ENCODE results near the gene COG7.

DNA sequence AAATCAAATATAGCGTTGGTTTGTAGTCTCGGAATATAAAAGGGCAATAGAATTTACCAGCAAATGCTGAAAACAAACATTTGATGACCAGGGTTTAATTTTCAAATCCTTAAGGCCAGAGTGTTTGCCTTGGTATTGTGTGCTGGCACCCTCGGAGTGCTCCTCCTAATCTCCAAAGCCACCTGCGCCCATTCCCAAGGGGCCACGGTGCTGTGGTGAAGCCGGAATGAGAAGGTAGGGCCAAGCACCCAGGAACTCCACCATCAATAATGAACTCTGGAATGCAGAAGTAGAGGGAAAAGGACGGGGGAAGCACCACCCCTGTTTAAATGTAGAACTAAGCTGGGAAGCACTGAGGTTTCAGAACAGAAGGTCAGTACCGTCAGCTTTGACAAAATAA is 51.9 kb downstream of the COG7 start:
- TF ChIP-seq, protein P1, sequence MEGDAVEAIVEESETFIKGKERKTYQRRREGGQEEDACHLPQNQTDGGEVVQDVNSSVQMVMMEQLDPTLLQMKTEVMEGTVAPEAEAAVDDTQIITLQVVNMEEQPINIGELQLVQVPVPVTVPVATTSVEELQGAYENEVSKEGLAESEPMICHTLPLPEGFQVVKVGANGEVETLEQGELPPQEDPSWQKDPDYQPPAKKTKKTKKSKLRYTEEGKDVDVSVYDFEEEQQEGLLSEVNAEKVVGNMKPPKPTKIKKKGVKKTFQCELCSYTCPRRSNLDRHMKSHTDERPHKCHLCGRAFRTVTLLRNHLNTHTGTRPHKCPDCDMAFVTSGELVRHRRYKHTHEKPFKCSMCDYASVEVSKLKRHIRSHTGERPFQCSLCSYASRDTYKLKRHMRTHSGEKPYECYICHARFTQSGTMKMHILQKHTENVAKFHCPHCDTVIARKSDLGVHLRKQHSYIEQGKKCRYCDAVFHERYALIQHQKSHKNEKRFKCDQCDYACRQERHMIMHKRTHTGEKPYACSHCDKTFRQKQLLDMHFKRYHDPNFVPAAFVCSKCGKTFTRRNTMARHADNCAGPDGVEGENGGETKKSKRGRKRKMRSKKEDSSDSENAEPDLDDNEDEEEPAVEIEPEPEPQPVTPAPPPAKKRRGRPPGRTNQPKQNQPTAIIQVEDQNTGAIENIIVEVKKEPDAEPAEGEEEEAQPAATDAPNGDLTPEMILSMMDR (IDR thresholded peaks at IDR 0.05) = no peak
- TF ChIP-seq POLR2A (IDR thresholded peaks at IDR 0.05) = no peak
